ENCODE results near the gene CTDSPL. TPM values are rescaled to one million over a fixed set of nuclear protein-coding genes. Genes with fewer than 3 reads are reported as not detected.
A peak's percentile ranks its signal among the peaks of the same experiment; 100 is the strongest.

The CTDSPL gene
- total RNA-seq, 1 donor from 2014 or later, result 56.3 TPM

GRCh38 chr3:38022301-38022700, 160.6 kb downstream of the CTDSPL start:
- Histone ChIP-seq H3K27ac (replicated peaks) (peak overlapping the region; percentile 33), H3K4me1 (peaks cover 43% of the 10 kb centered on the region), H3K27me3 (ENCODE audit: low read depth) (no peaks in the 10 kb centered on the region), H3K9me3 (replicated peaks) (no peaks in the 10 kb centered on the region), H3K36me3 (peaks cover 16% of the 10 kb centered on the region), H3K4me3 (no peak overlapping the region)
- TF ChIP-seq, protein P1, sequence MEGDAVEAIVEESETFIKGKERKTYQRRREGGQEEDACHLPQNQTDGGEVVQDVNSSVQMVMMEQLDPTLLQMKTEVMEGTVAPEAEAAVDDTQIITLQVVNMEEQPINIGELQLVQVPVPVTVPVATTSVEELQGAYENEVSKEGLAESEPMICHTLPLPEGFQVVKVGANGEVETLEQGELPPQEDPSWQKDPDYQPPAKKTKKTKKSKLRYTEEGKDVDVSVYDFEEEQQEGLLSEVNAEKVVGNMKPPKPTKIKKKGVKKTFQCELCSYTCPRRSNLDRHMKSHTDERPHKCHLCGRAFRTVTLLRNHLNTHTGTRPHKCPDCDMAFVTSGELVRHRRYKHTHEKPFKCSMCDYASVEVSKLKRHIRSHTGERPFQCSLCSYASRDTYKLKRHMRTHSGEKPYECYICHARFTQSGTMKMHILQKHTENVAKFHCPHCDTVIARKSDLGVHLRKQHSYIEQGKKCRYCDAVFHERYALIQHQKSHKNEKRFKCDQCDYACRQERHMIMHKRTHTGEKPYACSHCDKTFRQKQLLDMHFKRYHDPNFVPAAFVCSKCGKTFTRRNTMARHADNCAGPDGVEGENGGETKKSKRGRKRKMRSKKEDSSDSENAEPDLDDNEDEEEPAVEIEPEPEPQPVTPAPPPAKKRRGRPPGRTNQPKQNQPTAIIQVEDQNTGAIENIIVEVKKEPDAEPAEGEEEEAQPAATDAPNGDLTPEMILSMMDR (IDR thresholded peaks at IDR 0.05; ENCODE audit: borderline replicate concordance), result no peak
- intact Hi-C loops (cut with micrococcal nuclease), result no loop called here
- no peak for DNase-seq

DNA sequence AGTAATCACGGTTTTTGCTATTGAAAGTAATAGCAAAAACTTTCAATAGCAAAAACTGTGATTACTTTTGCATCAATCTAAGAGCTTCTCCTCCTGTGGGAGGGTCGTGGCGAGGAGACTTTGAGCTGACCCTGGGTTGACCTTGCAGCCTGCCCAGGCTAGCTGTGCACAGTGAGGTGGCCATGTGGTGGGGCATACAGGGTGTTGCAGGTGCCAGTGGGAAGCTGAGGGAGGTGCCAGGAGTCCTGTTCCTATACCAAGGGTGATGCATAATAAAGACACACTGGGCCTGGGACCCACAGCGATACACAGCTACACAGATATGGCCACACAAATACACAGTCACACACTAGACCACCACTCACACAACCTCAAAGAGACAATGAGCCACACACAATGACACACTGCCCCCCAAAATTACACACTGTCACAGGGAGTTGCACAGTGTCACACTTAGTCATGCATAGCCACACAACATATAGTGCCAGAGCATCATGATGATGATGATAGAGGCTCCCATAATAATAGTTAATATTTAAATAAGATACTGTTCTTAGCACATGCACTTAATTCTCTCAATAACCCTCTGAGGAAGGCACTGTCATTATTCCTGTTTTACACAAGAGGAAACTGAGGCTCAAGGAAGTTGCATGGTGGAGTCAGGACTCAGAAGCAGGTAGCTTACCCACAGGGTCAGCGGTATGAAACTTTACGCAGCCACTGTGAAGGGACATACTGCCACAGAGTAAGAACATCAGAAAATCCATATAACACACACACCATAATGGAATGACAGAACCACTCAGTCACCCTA, 161.4 kb downstream of the CTDSPL start:
- TF ChIP-seq, protein P1 (IDR thresholded peaks at IDR 0.05; ENCODE audit: borderline replicate concordance), result no peak
- H3K4me3 ChIP-seq, result peak overlapping the region; percentile 81
- H3K36me3 ChIP-seq, result peaks cover 8% of the 10 kb centered on the region
- no peaks in the 10 kb centered on the region for H3K9me3 ChIP-seq (replicated peaks)
- intact Hi-C loops (cut with micrococcal nuclease), result no loop called here
- no peaks in the 10 kb centered on the region for H3K27me3 ChIP-seq (ENCODE audit: low read depth)
- no peak for DNase-seq
- H3K27ac ChIP-seq (replicated peaks), result peak overlapping the region; percentile 97
- peaks cover 38% of the 10 kb centered on the region for H3K4me1 ChIP-seq

- TF ChIP-seq, protein P1 (IDR thresholded peaks at IDR 0.05; ENCODE audit: borderline replicate concordance), result no peak
- Histone ChIP-seq H3K9me3 (replicated peaks) (no peaks in the 10 kb centered on the region), H3K4me1 (peaks cover 63% of the 10 kb centered on the region), H3K4me3 (no peak overlapping the region), H3K36me3 (no peaks in the 10 kb centered on the region), H3K27ac (replicated peaks) (no peak overlapping the region), H3K27me3 (ENCODE audit: low read depth) (no peaks in the 10 kb centered on the region)
- intact Hi-C loops (cut with micrococcal nuclease), result no loop called here
- DNase-seq, result no peak
Observed at GRCh38 chr3:38026856-38027255, 165.2 kb downstream of the CTDSPL start.

DNA sequence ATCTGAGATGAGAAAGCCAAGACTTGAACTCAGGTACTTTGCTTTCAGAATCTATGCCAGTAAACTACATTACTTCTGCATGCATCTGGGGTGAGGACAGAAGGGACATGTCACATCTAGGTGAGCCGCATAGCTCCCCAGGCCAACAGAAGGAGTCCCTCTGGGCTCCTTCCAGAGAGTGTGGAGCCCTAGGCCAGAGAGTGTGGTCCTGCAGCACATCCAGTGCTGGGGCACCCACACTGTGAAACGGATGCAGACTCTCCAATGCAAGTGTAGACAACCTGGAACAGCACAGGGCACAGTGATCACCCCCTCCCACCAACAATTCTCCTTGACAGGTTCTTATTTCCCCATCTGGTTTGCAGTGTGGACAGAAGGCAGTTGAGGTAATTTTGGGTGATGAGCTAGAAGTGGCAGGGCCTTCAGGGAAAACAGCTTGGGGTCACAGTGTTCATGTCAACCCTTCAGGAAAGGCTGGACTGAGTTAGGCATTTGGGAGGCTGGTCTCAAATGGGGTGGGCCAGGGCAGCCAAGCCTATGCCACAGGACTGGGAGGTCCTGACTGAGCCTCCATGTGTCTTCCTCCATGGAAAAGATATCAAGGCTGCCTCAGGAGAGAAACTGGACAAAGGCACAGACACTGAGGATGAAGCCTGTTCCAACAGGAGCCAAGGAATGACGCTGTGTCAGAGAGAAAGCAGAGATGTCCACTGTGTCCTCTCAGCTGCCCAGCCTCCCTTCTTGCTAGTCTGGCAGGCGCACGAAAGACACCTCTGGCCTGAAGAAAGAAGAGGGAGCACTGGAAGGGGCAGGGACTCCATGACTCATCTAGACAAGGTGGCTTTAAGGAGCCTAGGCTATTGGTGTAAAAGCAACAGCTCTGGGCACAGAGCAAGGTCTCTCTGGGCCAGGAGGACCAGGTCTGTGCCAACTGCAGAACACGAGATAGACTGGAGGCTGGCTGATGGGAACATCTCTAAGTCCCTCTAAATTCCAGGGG, 166.1 kb downstream of the CTDSPL start:
- DNase-seq, result no peak
- Histone ChIP-seq H3K9me3 (replicated peaks) (no peaks in the 10 kb centered on the region), H3K4me3 (peak overlapping the region; percentile 85), H3K36me3 (no peaks in the 10 kb centered on the region), H3K27ac (replicated peaks) (peak overlapping the region; percentile 88), H3K27me3 (ENCODE audit: low read depth) (no peaks in the 10 kb centered on the region), H3K4me1 (peaks cover 59% of the 10 kb centered on the region)
- TF ChIP-seq, protein P1 (IDR thresholded peaks at IDR 0.05; ENCODE audit: borderline replicate concordance), result no peak
- intact Hi-C loops (cut with micrococcal nuclease), result no loop called here

- TF ChIP-seq, protein P1 (IDR thresholded peaks at IDR 0.05; ENCODE audit: borderline replicate concordance), result no peak
- peak overlapping the region; percentile 85 for H3K4me3 ChIP-seq
- no peaks in the 10 kb centered on the region for H3K9me3 ChIP-seq (replicated peaks)
- peaks cover 49% of the 10 kb centered on the region for H3K4me1 ChIP-seq
- intact Hi-C loops (cut with micrococcal nuclease), result no loop called here
- no peak for DNase-seq
- H3K27ac ChIP-seq (replicated peaks), result peak overlapping the region; percentile 88
- H3K36me3 ChIP-seq, result no peaks in the 10 kb centered on the region
- H3K27me3 ChIP-seq (ENCODE audit: low read depth), result no peaks in the 10 kb centered on the region
Observed at GRCh38 chr3:38028621-38029361, 167.1 kb downstream of the CTDSPL start.

All from left ventricle myocardium inferior (tissue), 1 donor.